H1 (cell line): ENCODE data around the gene ICAM2. TPM values are rescaled to one million over a fixed set of nuclear protein-coding genes. Genes with fewer than 3 reads are reported as not detected.

Experiments
- CTCF ChIA-PET: fragments of 300-600 bp; sonication (Branson Sonifier 250); formaldehyde crosslinking; loops from one replicate; lab custom pipeline; 2021; ENCODE audit not compliant: partially characterized antibody; lab: Charles Lee
- POLR2A ChIA-PET: fragments of 300-600 bp; sonication (Branson Sonifier 250); formaldehyde crosslinking; loops from one replicate; lab custom pipeline; 2021; ENCODE audit warnings: inconsistent platforms; ENCODE audit not compliant: partially characterized antibody; lab: Charles Lee
- DNase-seq, 2 experiments: peaks; one replicate each; pipeline versions ENCODE4 v3.0.0 to v3.0.0-alpha.2; 2010 to 2022; ENCODE audit warnings: low spot score in 2 of 2, low read depth in 1 of 2, mixed read lengths in 1 of 2
- FAIRE-seq: peaks from 2 replicates; lab custom pipeline; 2011; peaks lifted over from hg19 to GRCh38; lab: Jason Lieb, UNC
- H2AFZ ChIP-seq: 2 replicates; pipeline ENCODE4 v1.8.1; 2012; ENCODE audit warnings: low read length, inconsistent platforms
- H2AK5ac ChIP-seq: 2 replicates; pipeline ENCODE4 v1.6.1; 2013; ENCODE audit warnings: low read depth, low read length
- H2BK120ac ChIP-seq: replicated peaks from 2 replicates; pipeline ENCODE3; 2013; ENCODE audit warnings: low read depth, low read length, inconsistent platforms
- H2BK12ac ChIP-seq: 2 replicates; pipeline ENCODE4 v1.6.1; 2013; ENCODE audit warnings: low read depth, low read length
- H2BK15ac ChIP-seq: 2 replicates; pipeline ENCODE4 v1.6.1; 2013; ENCODE audit warnings: low read length
- H2BK20ac ChIP-seq: 2 replicates; pipeline ENCODE4 v1.6.1; 2013; ENCODE audit warnings: low read length
- H2BK5ac ChIP-seq: 2 replicates; pipeline ENCODE4 v1.6.1; 2013; ENCODE audit warnings: low read depth, low read length
- H3K14ac ChIP-seq: 2 replicates; pipeline ENCODE4 v1.6.1; 2013; ENCODE audit warnings: inconsistent platforms; ENCODE audit not compliant: insufficient read length
- H3K18ac ChIP-seq: 2 replicates; pipeline ENCODE4 v1.6.1; 2013; ENCODE audit warnings: low read length; ENCODE audit errors: extremely low read depth
- H3K23ac ChIP-seq: 2 replicates; pipeline ENCODE4 v1.6.1; 2013; ENCODE audit warnings: inconsistent platforms; ENCODE audit not compliant: insufficient read length
- H3K23me2 ChIP-seq: 2 replicates; pipeline ENCODE4 v1.6.1; 2013; ENCODE audit warnings: low read depth, low read length
- H3K27ac ChIP-seq: 2 replicates; pipeline ENCODE4 v1.6.1; 2011; ENCODE audit warnings: low read depth, low read length, inconsistent platforms
- H3K27me3 ChIP-seq, 4 experiments: replicated peaks in 1 of 4; 1 replicate in 1 of 4; 2 replicates in 3 of 4; pipeline versions ENCODE4 v1.6.1 to v1.8.1; 2011 to 2013; ENCODE audit warnings: low read length in 3 of 4, mild to moderate bottlenecking in 3 of 4, inconsistent platforms in 2 of 4, mixed read lengths in 2 of 4, moderate library complexity in 1 of 4; ENCODE audit not compliant: control insufficient read depth in 3 of 4, insufficient read depth in 3 of 4; ENCODE audit errors: extremely low read depth in 1 of 4
- H3K36me3 ChIP-seq, 4 experiments: 2 replicates each; pipeline versions ENCODE4 v1.6.1 to v1.8.1; 2011 to 2013; ENCODE audit warnings: mild to moderate bottlenecking in 4 of 4, low read length in 3 of 4, moderate library complexity in 2 of 4, control low read depth in 1 of 4, inconsistent platforms in 1 of 4; ENCODE audit not compliant: insufficient read depth in 4 of 4, control insufficient read depth in 2 of 4
- H3K4ac ChIP-seq: replicated peaks from 2 replicates; pipeline ENCODE3; 2013; ENCODE audit warnings: low read length, low read depth, mixed read lengths, inconsistent platforms; ENCODE audit not compliant: insufficient read length
- H3K4me1 ChIP-seq, 4 experiments: replicated peaks in 1 of 4; 1 replicate in 1 of 4; 2 replicates in 3 of 4; pipeline versions ENCODE4 v1.6.1 to v1.8.1; 2011 to 2013; ENCODE audit warnings: low read length in 3 of 4, inconsistent platforms in 2 of 4, mixed read lengths in 1 of 4; ENCODE audit not compliant: insufficient read depth in 4 of 4, control insufficient read depth in 3 of 4
- H3K4me2 ChIP-seq, 2 experiments: 2 replicates each; pipeline versions ENCODE4 v1.6.1 to v1.8.1; 2011 to 2013; ENCODE audit warnings: low read depth in 2 of 2, low read length in 2 of 2, control low read depth in 1 of 2, inconsistent platforms in 1 of 2, mild to moderate bottlenecking in 1 of 2; ENCODE audit not compliant: insufficient read depth in 1 of 2
- H3K4me3 ChIP-seq, 4 experiments: fragments of 200-600, 300-600 bp in 1 of 4; sonication (generic), shearing (Covaris generic), sonication (Bioruptor Twin) in 1 of 4; 2 replicates each; pipeline versions ENCODE4 v1.5.1 to v1.8.1; 2011 to 2016; ENCODE audit warnings: low read length in 4 of 4, low read depth in 3 of 4, control low read depth in 2 of 4, inconsistent platforms in 2 of 4, mild to moderate bottlenecking in 2 of 4, mixed read lengths in 1 of 4, moderate library complexity in 1 of 4; ENCODE audit not compliant: insufficient read depth in 2 of 4; ENCODE audit errors: extremely low read depth in 1 of 4
- H3K56ac ChIP-seq: replicated peaks from 2 replicates; pipeline ENCODE3; 2013; ENCODE audit warnings: low read depth, mild to moderate bottlenecking, mixed read lengths, low read length, inconsistent platforms; ENCODE audit not compliant: insufficient read length
- H3K79me1 ChIP-seq: 2 replicates; pipeline ENCODE4 v1.6.1; 2013; ENCODE audit warnings: low read depth, low read length, control low read depth
- H3K79me2 ChIP-seq, 2 experiments: 2 replicates each; pipeline versions ENCODE4 v1.6.1 to v1.8.1; 2012 to 2013; ENCODE audit warnings: low read length in 2 of 2, mild to moderate bottlenecking in 2 of 2, inconsistent platforms in 1 of 2; ENCODE audit not compliant: insufficient read depth in 2 of 2, control insufficient read depth in 1 of 2
- H3K9ac ChIP-seq, 4 experiments: replicated peaks in 1 of 4; 1 replicate in 1 of 4; 2 replicates in 3 of 4; pipeline versions ENCODE4 v1.6.1 to v1.8.1; 2011 to 2013; ENCODE audit warnings: low read depth in 3 of 4, low read length in 3 of 4, control low read depth in 2 of 4, mild to moderate bottlenecking in 2 of 4, moderate library complexity in 2 of 4, inconsistent platforms in 1 of 4; ENCODE audit errors: extremely low read depth in 1 of 4
- H3K9me3 ChIP-seq, 2 experiments: 2 replicates each; pipeline versions ENCODE4 v1.6.1 to v1.8.1; 2012 to 2013; ENCODE audit warnings: mild to moderate bottlenecking in 2 of 2, moderate library complexity in 2 of 2, control low read depth in 1 of 2, inconsistent platforms in 1 of 2, low read depth in 1 of 2, low read length in 1 of 2, mixed read lengths in 1 of 2; ENCODE audit not compliant: insufficient read depth in 2 of 2
- H4K20me1 ChIP-seq, 2 experiments: replicated peaks in 1 of 2; 2 replicates each; pipeline versions ENCODE3 to v1.8.1; 2011 to 2013; ENCODE audit warnings: inconsistent platforms in 2 of 2, low read length in 2 of 2, mild to moderate bottlenecking in 1 of 2; ENCODE audit not compliant: insufficient read depth in 2 of 2, control insufficient read depth in 1 of 2
- H4K5ac ChIP-seq: 2 replicates; pipeline ENCODE4 v1.6.1; 2013; ENCODE audit warnings: low read length, low read depth, mixed read lengths, inconsistent platforms; ENCODE audit not compliant: insufficient read length
- H4K8ac ChIP-seq: 2 replicates; pipeline ENCODE4 v1.8.0; 2013; ENCODE audit warnings: mild to moderate bottlenecking, moderate library complexity, low read length, inconsistent platforms; ENCODE audit not compliant: insufficient read depth; ENCODE audit errors: extremely low read depth
- H4K91ac ChIP-seq: replicated peaks from 2 replicates; pipeline ENCODE3; 2013; ENCODE audit warnings: low read length, mixed read lengths, inconsistent platforms; ENCODE audit not compliant: insufficient read length
- RAD21 ChIP-seq, 2 experiments: IDR thresholded peaks in 1 of 2; conservative IDR thresholded peaks in 1 of 2; 2 replicates each; pipeline ENCODE4 v1.6.1; 2011; ENCODE audit warnings: low read depth in 2 of 2, low read length in 2 of 2, improper control_type of control experiment in 1 of 2, inconsistent platforms in 1 of 2, mild to moderate bottlenecking in 1 of 2, moderate library complexity in 1 of 2
- RFX5 ChIP-seq: IDR thresholded peaks from 2 replicates; pipeline ENCODE4 v1.6.1; 2011; ENCODE audit warnings: low read depth, low read length, improper control_type of control experiment, borderline replicate concordance
- SIN3A ChIP-seq, 2 experiments: IDR thresholded peaks in 1 of 2; conservative IDR thresholded peaks in 1 of 2; 2 replicates each; pipeline ENCODE4 v1.6.1; 2011 to 2012; ENCODE audit warnings: low read length in 2 of 2, improper control_type of control experiment in 1 of 2, low read depth in 1 of 2, mild to moderate bottlenecking in 1 of 2
- TAF1 ChIP-seq: IDR thresholded peaks from 2 replicates; pipeline ENCODE4 v1.6.1; 2011; ENCODE audit warnings: mild to moderate bottlenecking, low read depth, low read length
- WGBS, 2 experiments: shearing (Covaris generic) in 1 of 2; methylation state at CpG; one replicate each; pipeline versions ENCODE4 v1.1.6 to v1.1.7; 2013 to 2015; ENCODE audit warnings: low lambda C conversion rate in 2 of 2, mixed read lengths in 2 of 2, inconsistent platforms in 1 of 2, low coverage in 1 of 2, missing lambda C conversion rate in 1 of 2; ENCODE audit not compliant: insufficient replicate concordance in 2 of 2, insufficient coverage in 1 of 2, insufficient read length in 1 of 2; ENCODE audit errors: extremely low coverage in 1 of 2, missing lambda C conversion rate in 1 of 2; 5-methylcytosine and 5-hydroxymethylcytosine counted together
- polyA plus RNA-seq, 7 experiments: library from polyadenylated mRNA; depleted of rRNA in 3 of 7; stranded (reverse) in 5 of 7; unstranded in 2 of 7; fragments of >200 nt in 5 of 7; fragments of 200-250 nt in 2 of 7; gene quantifications; 1 replicate in 5 of 7; 2 replicates in 1 of 7; 4 replicates in 1 of 7; pipeline versions ENCODE4 v1.2.1 to v1.2.3, GENCODE V29; 2011 to 2013; ENCODE audit warnings: missing spikeins in 2 of 7, mixed read lengths in 2 of 7
- total RNA-seq: library from RNA; stranded (reverse); fragmentation: NEBNext Ultra II Directional; extraction: Animal tissue kit (Norgen Biotek cat#: 25700); gene quantifications from 2 replicates; pipeline ENCODE4 v1.2.1, GENCODE V29; 2021

ICAM2 gene
- total and polyA plus RNA-seq, 2 of the 8 experiments (the other 6 are each of a cell fraction or from before 2014, with no cell fraction given), result 0.45 to 0.63 TPM

DNA sequence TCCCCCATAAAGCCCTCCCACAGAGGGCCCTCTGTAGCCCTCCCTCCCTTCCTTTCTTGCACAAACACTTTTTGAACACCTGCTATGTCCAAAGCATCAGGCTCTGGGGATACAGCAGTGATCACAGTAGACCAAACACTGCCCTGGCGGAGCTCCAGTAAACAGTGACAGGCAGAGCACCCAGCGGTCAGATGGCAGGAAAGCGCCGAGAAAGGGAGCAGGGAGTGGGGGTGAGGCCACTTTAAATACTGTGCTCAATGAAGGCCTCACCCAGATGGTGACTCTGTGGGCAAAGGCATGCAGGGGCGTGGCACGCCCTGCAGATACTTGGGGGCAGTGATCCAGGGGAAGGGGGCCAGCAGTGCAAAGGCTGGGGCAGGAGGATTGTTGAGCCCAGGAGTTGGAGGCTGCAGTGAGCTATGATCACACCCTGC is 14.7 kb downstream of the ICAM2 start:
- H3K79me1 ChIP-seq, result no peaks in the 10 kb centered on the region
- H2BK12ac ChIP-seq, result no peak overlapping the region
- no peak for DNase-seq
- no peak overlapping the region for H2BK15ac ChIP-seq
- H3K23me2 ChIP-seq, result no peaks in the 10 kb centered on the region
- H3K4me3 ChIP-seq, result no peak overlapping the region
- H3K27me3 ChIP-seq, result no peaks in the 10 kb centered on the region; a peak in 1 of 7 replicates
- H4K8ac ChIP-seq, result no peak overlapping the region
- H3K56ac ChIP-seq, result no peak overlapping the region
- no peak overlapping the region for H3K4ac ChIP-seq
- H3K79me2 ChIP-seq, result no peaks in the 10 kb centered on the region
- H2BK120ac ChIP-seq, result no peak overlapping the region
- TF ChIP-seq RAD21 (IDR thresholded peaks at IDR 0.05 in 1 of 2, conservative IDR thresholded peaks at IDR 0.05 in 1 of 2; ENCODE audit: low read depth in 2 of 2, low read length in 2 of 2), result no peak
- no peak for TF ChIP-seq TAF1
- no peak for TF ChIP-seq SIN3A (conservative IDR thresholded peaks at IDR 0.05 in 1 of 2, IDR thresholded peaks at IDR 0.05 in 1 of 2; ENCODE audit: low read depth in 1 of 2, low read length in 2 of 2)
- TF ChIP-seq RFX5, result no peak
- H2BK5ac ChIP-seq, result no peak overlapping the region
- no peak overlapping the region for H3K23ac ChIP-seq
- H3K9me3 ChIP-seq, result no peaks in the 10 kb centered on the region
- ChIA-PET POLR2A (interaction anchor here (0.6 to 0.8 kb wide), 2 partner anchors 47 to 53 kb away, joined by 3 read pairs; no protein-coding TSS in a partner anchor), CTCF (interaction anchor here (0.9 to 4.0 kb wide), 12 partner anchors 12 to 125 kb away, joined by 3 to 26 read pairs (median 4); partner anchors contain the start of gene GH1)
- no peak overlapping the region for H4K5ac ChIP-seq
- H2AFZ ChIP-seq, result no peak overlapping the region
- H3K18ac ChIP-seq, result no peak overlapping the region
- H3K27ac ChIP-seq, result no peak overlapping the region
- WGBS, 2 experiments, result 65% methylated on average over 6 of the region's 6 CpGs; no CpG with 5 or more reads in 1 of the 2 experiments
- H3K4me2 ChIP-seq, result no peak overlapping the region
- no peaks in the 10 kb centered on the region for H4K20me1 ChIP-seq
- no peak for FAIRE-seq
- no peaks in the 10 kb centered on the region for H3K36me3 ChIP-seq
- no peak overlapping the region for H4K91ac ChIP-seq
- peaks cover 0 to 12% (median 5%) of the 10 kb centered on the region in 4 experiments; a peak in 4 of 7 replicates for H3K4me1 ChIP-seq
- no peak overlapping the region for H3K9ac ChIP-seq
- H2AK5ac ChIP-seq, result no peak overlapping the region
- H2BK20ac ChIP-seq, result no peak overlapping the region
- no peak overlapping the region for H3K14ac ChIP-seq
